Subcutaneous abdominal adipose tissue (tissue), 5 donors: Measurements from ENCODE around the gene ZNF775.

ENCODE experiments used
- H3K27ac ChIP-seq: one replicate; pipeline ENCODE4 v1.7.0; 2013; ENCODE audit warnings: low read depth, mild to moderate bottlenecking, inconsistent platforms, low read length, moderate library complexity
- H3K27me3 ChIP-seq, 5 donors: one replicate each; pipeline ENCODE4 v1.7.0; 2013; ENCODE audit warnings: low read length in 5 of 5, inconsistent platforms in 1 of 5; ENCODE audit not compliant: control insufficient read depth in 5 of 5, insufficient read depth in 4 of 5
- H3K36me3 ChIP-seq, 5 donors: one replicate each; pipeline ENCODE4 v1.7.0; 2013; ENCODE audit warnings: low read length in 5 of 5; ENCODE audit not compliant: control insufficient read depth in 5 of 5, insufficient read depth in 5 of 5
- H3K4me1 ChIP-seq, 5 donors: one replicate each; pipeline ENCODE4 v1.7.0; 2013; ENCODE audit warnings: low read length in 5 of 5, mild to moderate bottlenecking in 3 of 5, moderate library complexity in 1 of 5; ENCODE audit not compliant: control insufficient read depth in 5 of 5, insufficient read depth in 5 of 5
- H3K4me3 ChIP-seq, 5 donors: one replicate each; pipeline ENCODE4 v1.7.0; 2013; ENCODE audit warnings: low read length in 5 of 5, low read depth in 1 of 5
- H3K9ac ChIP-seq, 5 donors: one replicate each; pipeline ENCODE4 v1.7.0; 2013; ENCODE audit warnings: low read length in 5 of 5, mild to moderate bottlenecking in 4 of 5, moderate library complexity in 3 of 5
- H3K9me3 ChIP-seq, 5 donors: one replicate each; pipeline ENCODE4 v1.7.0; 2013; ENCODE audit warnings: low read length in 5 of 5; ENCODE audit not compliant: control insufficient read depth in 5 of 5
- donor health status: healthy.
- donor health status: healthy.
- donor health status: healthy.
- donor health status: healthy.
- donor health status: healthy.

Gene ZNF775

GRCh38 chr7:150388306-150388705 lies 9.2 kb downstream of the ZNF775 start:
- Histone ChIP-seq H3K4me1 (peaks cover 1 to 36% (median 16%) of the 10 kb centered on the region in 5 donors), H3K27ac (no peak overlapping the region), H3K36me3 (peaks cover 0 to 14% (median 6%) of the 10 kb centered on the region in 5 donors), H3K9me3 (no peaks in the 10 kb centered on the region), H3K9ac (no peak overlapping the region), H3K4me3 (no peak overlapping the region), H3K27me3 (no peaks in the 10 kb centered on the region)

GRCh38 chr7:150388709-150389531 lies 9.8 kb downstream of the ZNF775 start:
- no peak overlapping the region for H3K27ac ChIP-seq

GRCh38 chr7:150389532-150389816 lies 10.3 kb downstream of the ZNF775 start:
- Histone ChIP-seq H3K27me3 (no peaks in the 10 kb centered on the region), H3K4me1 (peaks cover 1 to 30% (median 16%) of the 10 kb centered on the region in 5 donors), H3K9ac (no peak overlapping the region), H3K27ac (no peak overlapping the region), H3K4me3 (no peak overlapping the region), H3K36me3 (peaks cover 0 to 14% (median 6%) of the 10 kb centered on the region in 5 donors), H3K9me3 (no peaks in the 10 kb centered on the region)

More at GRCh38 chr7:150388709-150389531, 9.8 kb downstream of the ZNF775 start:
- Histone ChIP-seq H3K9ac (peak overlapping the region in 1 of 5 donors; percentile 43), H3K36me3 (peaks cover 0 to 14% (median 6%) of the 10 kb centered on the region in 5 donors), H3K4me1 (peaks cover 1 to 34% (median 16%) of the 10 kb centered on the region in 5 donors), H3K27me3 (no peaks in the 10 kb centered on the region), H3K4me3 (no peak overlapping the region), H3K9me3 (no peaks in the 10 kb centered on the region)

- Histone ChIP-seq H3K36me3 (peaks cover 0 to 14% (median 6%) of the 10 kb centered on the region in 5 donors), H3K27ac (no peak overlapping the region), H3K9me3 (no peaks in the 10 kb centered on the region), H3K4me1 (peaks cover 1 to 25% (median 19%) of the 10 kb centered on the region in 5 donors), H3K4me3 (no peak overlapping the region), H3K27me3 (no peaks in the 10 kb centered on the region), H3K9ac (no peak overlapping the region)
Observed at GRCh38 chr7:150390205-150390604, 11.1 kb downstream of the ZNF775 start.

- Histone ChIP-seq H3K4me1 (peaks cover 1 to 11% (median 8%) of the 10 kb centered on the region in 5 donors), H3K27me3 (no peaks in the 10 kb centered on the region), H3K36me3 (peaks cover 0 to 32% (median 14%) of the 10 kb centered on the region in 5 donors), H3K27ac (no peak overlapping the region), H3K9me3 (no peaks in the 10 kb centered on the region), H3K4me3 (no peak overlapping the region), H3K9ac (no peak overlapping the region)
Observed at GRCh38 chr7:150393325-150393724, 14.2 kb downstream of the ZNF775 start.

- no peak overlapping the region for H3K27ac ChIP-seq
- H3K36me3 ChIP-seq: peaks cover 0 to 29% (median 13%) of the 10 kb centered on the region in 5 donors
- no peak overlapping the region for H3K9ac ChIP-seq
- H3K4me3 ChIP-seq: no peak overlapping the region
- peaks cover 0 to 3% (median 0%) of the 10 kb centered on the region in 5 donors for H3K4me1 ChIP-seq
- H3K27me3 ChIP-seq: no peaks in the 10 kb centered on the region
- no peaks in the 10 kb centered on the region for H3K9me3 ChIP-seq
Observed at GRCh38 chr7:150396426-150396825, 17.3 kb downstream of the ZNF775 start.

GRCh38 chr7:150396851-150397260 lies 17.7 kb downstream of the ZNF775 start:
- Histone ChIP-seq H3K4me3 (no peak overlapping the region), H3K27me3 (no peaks in the 10 kb centered on the region), H3K9me3 (no peaks in the 10 kb centered on the region), H3K27ac (no peak overlapping the region), H3K9ac (no peak overlapping the region), H3K4me1 (peaks cover 0 to 3% (median 0%) of the 10 kb centered on the region in 5 donors), H3K36me3 (peaks cover 0 to 29% (median 13%) of the 10 kb centered on the region in 5 donors)

GRCh38 chr7:150397346-150398107 lies 18.4 kb downstream of the ZNF775 start:
- H3K9me3 ChIP-seq: no peaks in the 10 kb centered on the region
- H3K27ac ChIP-seq: no peak overlapping the region
- H3K4me3 ChIP-seq: no peak overlapping the region
- H3K9ac ChIP-seq: no peak overlapping the region
- H3K4me1 ChIP-seq: peaks cover 0 to 3% (median 0%) of the 10 kb centered on the region in 5 donors
- H3K36me3 ChIP-seq: peaks cover 0 to 29% (median 13%) of the 10 kb centered on the region in 5 donors
- H3K27me3 ChIP-seq: no peaks in the 10 kb centered on the region

GRCh38 chr7:150398108-150398964 lies 19.2 kb downstream of the ZNF775 start:
- no peaks in the 10 kb centered on the region for H3K9me3 ChIP-seq
- H3K4me3 ChIP-seq: no peak overlapping the region
- H3K36me3 ChIP-seq: peaks cover 0 to 29% (median 13%) of the 10 kb centered on the region in 5 donors
- H3K9ac ChIP-seq: no peak overlapping the region
- H3K4me1 ChIP-seq: peaks cover 0 to 3% (median 0%) of the 10 kb centered on the region in 5 donors
- H3K27me3 ChIP-seq: no peaks in the 10 kb centered on the region
- no peak overlapping the region for H3K27ac ChIP-seq
